K562 (cell line): ENCODE results near the gene SLC25A4. TPM values are rescaled to one million over a fixed set of nuclear protein-coding genes. Genes with fewer than 3 reads are reported as not detected.

Source experiments
- ATAC-seq: fragments of 200-7000 bp; cut with Tn5 transposase; 3 replicates; pipeline ENCODE4 v1.9.1; 2020; ENCODE audit warnings: moderate library complexity
- BruUV-seq: library from RNA; stranded (reverse); fragments of 400-500 nt; replicated peaks from 2 replicates; lab custom pipeline; 2021; lab: Mats Ljungman, UMichigan
- CTCF ChIA-PET: fragments of 300-600 bp; formaldehyde crosslinking; extraction: SDS; loops from one replicate; lab custom pipeline; 2021; ENCODE audit warnings: low intra/inter-chr PET ratio; lab: Yijun Ruan, JAX
- POLR2A ChIA-PET: fragments of 300-600, 350-650 bp; sonication (Branson Sonifier 250); formaldehyde crosslinking; extraction: SDS; loops from one replicate; lab custom pipeline; 2021; ENCODE audit warnings: antibody characterized with exemption, inconsistent platforms; lab: Yijun Ruan, JAX
- DNase-seq, 4 experiments: peaks; one replicate each; pipeline versions ENCODE4 v3.0.0 to v3.0.0-alpha.2; 2011 to 2018; ENCODE audit warnings: low spot score in 3 of 4, mixed read lengths in 3 of 4; ENCODE audit errors: extremely low read depth in 1 of 4
- FAIRE-seq: peaks from 2 replicates; lab custom pipeline; 2011; peaks lifted over from hg19 to GRCh38; lab: Jason Lieb, UNC
- H2AFZ ChIP-seq: 2 replicates; pipeline ENCODE4 v1.6.0; 2011; ENCODE audit warnings: low read depth, low read length, control low read depth, inconsistent platforms
- H3K27ac ChIP-seq: fragments of 200-600 bp; 3 replicates; pipeline ENCODE4 v1.8.0; 2011; ENCODE audit warnings: low read depth, mild to moderate bottlenecking, control low read depth, inconsistent platforms, low read length, moderate library complexity, mixed read lengths; ENCODE audit errors: extremely low read depth
- H3K27me3 ChIP-seq, 2 experiments: fragments of 300-600 bp in 1 of 2; 2 replicates in 1 of 2; 3 replicates in 1 of 2; pipeline versions ENCODE4 v1.6.0 to v1.8.0; 2011; ENCODE audit warnings: inconsistent platforms in 2 of 2, low read length in 2 of 2, mild to moderate bottlenecking in 1 of 2, mixed read lengths in 1 of 2, moderate library complexity in 1 of 2; ENCODE audit not compliant: control insufficient read depth in 2 of 2, insufficient read depth in 2 of 2
- H3K36me3 ChIP-seq: fragments of 300-600 bp; 3 replicates; pipeline ENCODE4 v1.8.0; 2011; ENCODE audit warnings: mild to moderate bottlenecking, low read length, inconsistent platforms; ENCODE audit not compliant: control insufficient read depth, insufficient read depth
- H3K4me1 ChIP-seq, 2 experiments: fragments of 200-600 bp in 1 of 2; replicated peaks in 1 of 2; 2 replicates in 1 of 2; 3 replicates in 1 of 2; pipeline versions ENCODE4 v1.5.1 to v1.8.0; 2011; ENCODE audit warnings: inconsistent platforms in 2 of 2, low read length in 2 of 2, mild to moderate bottlenecking in 1 of 2, mixed read lengths in 1 of 2, moderate library complexity in 1 of 2; ENCODE audit not compliant: control insufficient read depth in 2 of 2, insufficient read depth in 2 of 2
- H3K4me2 ChIP-seq: 2 replicates; pipeline ENCODE4 v1.6.1; 2011; ENCODE audit warnings: low read length, control low read depth, inconsistent platforms, mixed read lengths; ENCODE audit not compliant: insufficient read depth
- H3K4me3 ChIP-seq: fragments of 200-600 bp; sonication (generic), shearing (Covaris generic); 2 replicates; pipeline ENCODE4 v1.5.1; 2016; ENCODE audit warnings: control low read depth, inconsistent platforms
- H3K79me2 ChIP-seq: fragments of 200-600 bp; 3 replicates; pipeline ENCODE4 v1.8.0; 2011; ENCODE audit warnings: low read length, inconsistent platforms; ENCODE audit not compliant: control insufficient read depth, insufficient read depth
- H3K9ac ChIP-seq, 2 experiments: 2 replicates each; pipeline versions ENCODE4 v1.6.0 to v1.6.1; 2011; ENCODE audit warnings: low read depth in 2 of 2, low read length in 2 of 2, control low read depth in 1 of 2, inconsistent platforms in 1 of 2, mild to moderate bottlenecking in 1 of 2, mixed read lengths in 1 of 2; ENCODE audit not compliant: insufficient read depth in 1 of 2
- H3K9me1 ChIP-seq: one replicate; pipeline ENCODE4 v1.6.0; 2011; ENCODE audit warnings: inconsistent platforms, mild to moderate bottlenecking, low read length, moderate library complexity; ENCODE audit not compliant: control insufficient read depth, insufficient read depth
- H3K9me3 ChIP-seq: replicated peaks from 2 replicates; pipeline ENCODE4 v1.5.1; 2011; ENCODE audit warnings: low read depth, low read length, inconsistent platforms; ENCODE audit not compliant: control insufficient read depth, insufficient read depth
- H4K20me1 ChIP-seq: replicated peaks from 2 replicates; pipeline ENCODE4 v1.6.1; 2011; ENCODE audit warnings: low read length, inconsistent platforms, mixed read lengths; ENCODE audit not compliant: control insufficient read depth, insufficient read depth
- CBFB ChIP-seq: sonication (generic); formaldehyde crosslinking; IDR thresholded peaks from 2 replicates; pipeline ENCODE4 v1.4.0; 2020; ENCODE audit warnings: mild to moderate bottlenecking, missing genetic modification reagents
- CEBPG ChIP-seq, 3 experiments: fragments of 200-800 bp in 1 of 3; sonication (Bioruptor generic) in 1 of 3; sonication (generic) in 1 of 3; formaldehyde crosslinking in 1 of 3; IDR thresholded peaks in 2 of 3; conservative IDR thresholded peaks in 1 of 3; 2 replicates each; pipeline versions ENCODE4 v1.6.1 to v1.8.0; 2016 to 2022; ENCODE audit warnings: missing compliant biosample characterization in 2 of 3, missing genetic modification characterization in 2 of 3, mild to moderate bottlenecking in 1 of 3, missing genetic modification reagents in 1 of 3
- GABPB1 ChIP-seq: sonication (generic); formaldehyde crosslinking; IDR thresholded peaks from 2 replicates; pipeline ENCODE4 v1.8.0; 2022; ENCODE audit warnings: mild to moderate bottlenecking, missing genetic modification reagents
- HMG20A ChIP-seq: fragments of 450-650 bp; formaldehyde crosslinking; conservative IDR thresholded peaks from 2 replicates; pipeline ENCODE4 v1.4.0; 2020; ENCODE audit warnings: mild to moderate bottlenecking, mixed read lengths
- ILF3 ChIP-seq: fragments of 450-650 bp; IDR thresholded peaks from 2 replicates; pipeline ENCODE4 v1.6.1; 2018; ENCODE audit warnings: antibody characterized with exemption, mild to moderate bottlenecking, moderate library complexity, borderline replicate concordance
- NFE2 ChIP-seq: IDR thresholded peaks from 2 replicates; pipeline ENCODE4 v1.6.1; 2014; ENCODE audit warnings: antibody characterized with exemption, low read depth
- SMAD3 ChIP-seq: fragments of 450-650 bp; formaldehyde crosslinking; conservative IDR thresholded peaks from 2 replicates; pipeline ENCODE4 v1.4.0; 2020; ENCODE audit warnings: mild to moderate bottlenecking
- WGBS: fragments of 100-300 bp; shearing (Covaris generic); methylation state at CpG from one replicate; pipeline ENCODE4 v1.1.6; 2016; ENCODE audit warnings: low coverage, mixed read lengths; ENCODE audit not compliant: insufficient coverage; ENCODE audit errors: missing lambda C conversion rate; 5-methylcytosine and 5-hydroxymethylcytosine counted together
- in situ Hi-C: fragments of 300-500 bp; cut with MboI; formaldehyde crosslinking; loops from 4 replicates; pipeline ENCODE4 v1.15.0; 2018; ENCODE audit warnings: inconsistent platforms, mixed read lengths
- intact Hi-C: fragments of 100-400 bp; cut with micrococcal nuclease; formaldehyde crosslinking; loops from 2 replicates; pipeline ENCODE4 v1.14.2; 2022
- polyA plus RNA-seq, 8 experiments: library from polyadenylated mRNA; depleted of rRNA in 4 of 8; stranded (reverse) in 5 of 8; unstranded in 3 of 8; fragments of >200 nt; fragmentation: Nextera tagmentation in 2 of 8; fragmentation: Illumina TruSeq in 1 of 8; extraction: Ambion mirVana in 2 of 8; extraction: Trizol in 1 of 8; gene quantifications; 2 replicates each; pipeline versions ENCODE4 v1.2.1 to v1.2.3, GENCODE V29; 2011 to 2014; ENCODE audit warnings: inconsistent platforms in 1 of 8, missing spikeins in 1 of 8
- total RNA-seq, 7 experiments: library from RNA; depleted of rRNA in 6 of 7; stranded (reverse); fragments of >200 nt in 6 of 7; fragmentation: Illumina TruSeq in 2 of 7; extraction: Trizol in 2 of 7; gene quantifications; 2 replicates each; pipeline versions ENCODE4 v1.2.1 to v1.2.3, GENCODE V29; 2011 to 2021; ENCODE audit warnings: low replicate concordance in 1 of 7
- TF ChIP-seq, protein P1 (sequence below): sonication (generic); formaldehyde crosslinking; IDR thresholded peaks from 2 replicates; pipeline ENCODE4 v1.8.0; 2022; ENCODE audit warnings: missing genetic modification reagents, mild to moderate bottlenecking, borderline replicate concordance

SLC25A4 gene
- total and polyA plus RNA-seq, 9 of the 15 experiments (the other 6 are each of a cell fraction or from before 2014, with no cell fraction given): 8.3 to 28.6 (median 19.5) TPM

DNA sequence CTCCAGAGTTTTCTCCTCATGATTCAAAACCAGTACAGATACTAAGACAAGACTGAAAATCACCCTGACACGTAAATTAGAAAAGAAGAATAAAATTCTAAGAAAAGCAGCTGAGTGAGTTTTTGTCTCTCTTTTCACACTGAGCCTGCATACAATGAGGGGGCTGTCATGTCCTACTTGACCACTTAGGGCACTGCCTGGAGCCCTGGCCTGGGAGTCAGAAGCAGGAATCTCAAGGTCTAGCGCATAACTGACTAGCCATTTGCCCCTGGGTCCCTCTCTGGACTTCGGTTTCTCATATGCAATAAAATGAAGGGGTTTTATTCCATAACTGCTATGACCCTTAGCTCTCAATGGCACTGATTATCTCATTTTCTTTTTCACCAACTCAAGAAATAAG is 36.7 kb upstream of the SLC25A4 start:
- TF ChIP-seq CEBPG (CRISPR knock-in tag; IDR thresholded peaks at IDR 0.05) (no peak), CEBPG (tag; conservative IDR thresholded peaks at IDR 0.05 in 1 of 2, IDR thresholded peaks at IDR 0.05 in 1 of 2) (no peak), CBFB (CRISPR knock-in tag) (no peak), GABPB1 (CRISPR knock-in tag) (no peak), ILF3 (no peak), NFE2 (no peak), HMG20A (no peak), SMAD3 (CRISPR knock-in tag) (no peak)
- TF ChIP-seq, protein P1, sequence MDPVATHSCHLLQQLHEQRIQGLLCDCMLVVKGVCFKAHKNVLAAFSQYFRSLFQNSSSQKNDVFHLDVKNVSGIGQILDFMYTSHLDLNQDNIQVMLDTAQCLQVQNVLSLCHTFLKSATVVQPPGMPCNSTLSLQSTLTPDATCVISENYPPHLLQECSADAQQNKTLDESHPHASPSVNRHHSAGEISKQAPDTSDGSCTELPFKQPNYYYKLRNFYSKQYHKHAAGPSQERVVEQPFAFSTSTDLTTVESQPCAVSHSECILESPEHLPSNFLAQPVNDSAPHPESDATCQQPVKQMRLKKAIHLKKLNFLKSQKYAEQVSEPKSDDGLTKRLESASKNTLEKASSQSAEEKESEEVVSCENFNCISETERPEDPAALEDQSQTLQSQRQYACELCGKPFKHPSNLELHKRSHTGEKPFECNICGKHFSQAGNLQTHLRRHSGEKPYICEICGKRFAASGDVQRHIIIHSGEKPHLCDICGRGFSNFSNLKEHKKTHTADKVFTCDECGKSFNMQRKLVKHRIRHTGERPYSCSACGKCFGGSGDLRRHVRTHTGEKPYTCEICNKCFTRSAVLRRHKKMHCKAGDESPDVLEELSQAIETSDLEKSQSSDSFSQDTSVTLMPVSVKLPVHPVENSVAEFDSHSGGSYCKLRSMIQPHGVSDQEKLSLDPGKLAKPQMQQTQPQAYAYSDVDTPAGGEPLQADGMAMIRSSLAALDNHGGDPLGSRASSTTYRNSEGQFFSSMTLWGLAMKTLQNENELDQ (CRISPR knock-in tag): no peak
- no peak overlapping the region for H3K4me3 ChIP-seq
- no peaks in the 10 kb centered on the region for H3K9me3 ChIP-seq
- peaks cover 11 to 25% of the 10 kb centered on the region in 2 experiments for H3K27me3 ChIP-seq
- no peak overlapping the region for H3K9ac ChIP-seq
- no peak overlapping the region for H3K27ac ChIP-seq
- in situ Hi-C loops: no loop called here
- POLR2A ChIA-PET: interaction anchor here (0.6 kb wide), 1 partner anchor 165 kb away, joined by 3 read pairs; no protein-coding TSS in a partner anchor
- 13% methylated on average over 3 of the region's 3 CpGs for WGBS
- H3K79me2 ChIP-seq: no peaks in the 10 kb centered on the region
- CTCF ChIA-PET: no interaction called here
- H3K4me1 ChIP-seq: no peaks in the 10 kb centered on the region; a peak in 1 of 5 replicates
- BruUV-seq: no TSS peak
- intact Hi-C loops: no loop called here
- H3K9me1 ChIP-seq: no peaks in the 10 kb centered on the region
- no peaks in the 10 kb centered on the region for H4K20me1 ChIP-seq
- no peaks in the 10 kb centered on the region for H3K36me3 ChIP-seq
- FAIRE-seq: no peak
- H3K4me2 ChIP-seq: no peak overlapping the region
- DNase-seq: no peak
- peak; percentile 52; the same call in 1 of the 3 replicates for ATAC-seq
- no peak overlapping the region for H2AFZ ChIP-seq
